Endothelial cell of umbilical vein (primary cell): Measurements from ENCODE around the gene GRIK3. TPM values are rescaled to one million over a fixed set of nuclear protein-coding genes. Genes with fewer than 3 reads are reported as not detected.
"Not testable (repeated sequence)": the region's sequence is repeated elsewhere in the genome, so short reads cannot be mapped to it uniquely, and the experiment has no call there.

Experiments
- BruUV-seq: library from RNA; stranded (reverse); fragments of 400-500 nt; replicated peaks from 2 replicates; lab custom pipeline; 2021; lab: Mats Ljungman, UMichigan
- CTCF ChIA-PET: fragments of 300-600, 350-600 bp; sonication (Branson Sonifier 250); formaldehyde crosslinking; loops from one replicate; lab custom pipeline; 2021; ENCODE audit warnings: antibody characterized with exemption, inconsistent platforms; lab: Charles Lee
- POLR2A ChIA-PET: fragments of 300-600, 350-600 bp; sonication (Branson Sonifier 250); formaldehyde crosslinking; loops from one replicate; lab custom pipeline; 2021; ENCODE audit warnings: antibody characterized with exemption, inconsistent platforms; lab: Charles Lee
- DNase-seq: peaks from one replicate; pipeline ENCODE4 v3.0.0-alpha.2; 2011; ENCODE audit warnings: low read depth, low spot score
- FAIRE-seq: peaks from 2 replicates; lab custom pipeline; 2011; peaks lifted over from hg19 to GRCh38; lab: Jason Lieb, UNC
- H2AFZ ChIP-seq: 2 replicates; pipeline ENCODE4 v1.6.0; 2012; ENCODE audit warnings: low read depth, low read length, control low read depth, inconsistent platforms
- H3K27ac ChIP-seq: 2 replicates; pipeline ENCODE4 v1.5.1; 2011; ENCODE audit warnings: low read depth, mild to moderate bottlenecking, control low read depth, low read length, moderate library complexity; ENCODE audit not compliant: insufficient read depth
- H3K27me3 ChIP-seq, 2 experiments: 2 replicates each; pipeline versions ENCODE4 v1.6.0 to v1.6.1; 2011; ENCODE audit warnings: low read length in 2 of 2, mixed read lengths in 1 of 2; ENCODE audit not compliant: control insufficient read depth in 2 of 2, insufficient read depth in 2 of 2
- H3K36me3 ChIP-seq, 2 experiments: 2 replicates in 1 of 2; 3 replicates in 1 of 2; pipeline ENCODE4 v1.5.1; 2011; ENCODE audit warnings: low read length in 2 of 2, mild to moderate bottlenecking in 1 of 2, moderate library complexity in 1 of 2; ENCODE audit not compliant: control insufficient read depth in 2 of 2, insufficient read depth in 2 of 2; ENCODE audit errors: extremely low read depth in 1 of 2
- H3K4me1 ChIP-seq: 3 replicates; pipeline ENCODE4 v1.5.1; 2011; ENCODE audit warnings: mild to moderate bottlenecking, low read length; ENCODE audit not compliant: control insufficient read depth, insufficient read depth; ENCODE audit errors: extremely low read depth
- H3K4me2 ChIP-seq: 2 replicates; pipeline ENCODE4 v1.6.1; 2011; ENCODE audit warnings: low read length, control low read depth, mixed read lengths; ENCODE audit not compliant: insufficient read depth
- H3K4me3 ChIP-seq, 3 experiments: fragments of 200-600 bp in 1 of 3; sonication (generic), shearing (Covaris generic) in 1 of 3; replicated peaks in 1 of 3; 2 replicates each; pipeline ENCODE4 v1.5.1; 2011 to 2016; ENCODE audit warnings: control low read depth in 3 of 3, low read length in 3 of 3, mild to moderate bottlenecking in 2 of 3, inconsistent platforms in 1 of 3, low read depth in 1 of 3, moderate library complexity in 1 of 3; ENCODE audit not compliant: insufficient read depth in 1 of 3
- H3K79me2 ChIP-seq: 2 replicates; pipeline ENCODE4 v1.6.0; 2012; ENCODE audit warnings: low read length, inconsistent platforms; ENCODE audit not compliant: control insufficient read depth, insufficient read depth
- H3K9ac ChIP-seq: replicated peaks from 2 replicates; pipeline ENCODE3; 2011; ENCODE audit warnings: low read length, control low read depth; ENCODE audit not compliant: insufficient read depth; ENCODE audit errors: extremely low read depth
- H3K9me1 ChIP-seq: replicated peaks from 3 replicates; pipeline ENCODE4 v1.6.0; 2011; ENCODE audit warnings: mild to moderate bottlenecking, low read length; ENCODE audit not compliant: control insufficient read depth, insufficient read depth; ENCODE audit errors: extremely low read depth
- H3K9me3 ChIP-seq: replicated peaks from 2 replicates; pipeline ENCODE4 v1.5.1; 2012; ENCODE audit warnings: low read length, inconsistent platforms; ENCODE audit not compliant: control insufficient read depth, insufficient read depth
- H4K20me1 ChIP-seq: replicated peaks from 2 replicates; pipeline ENCODE3; 2011; ENCODE audit warnings: mild to moderate bottlenecking, low read length; ENCODE audit not compliant: control insufficient read depth, insufficient read depth; ENCODE audit errors: extremely low read depth
- CTCF ChIP-seq, 2 donors: IDR thresholded peaks; 1 replicate in 1 of 2; 2 replicates in 1 of 2; pipeline ENCODE4 v1.5.1; 2011; ENCODE audit warnings: low read length in 2 of 2, mild to moderate bottlenecking in 2 of 2, moderate library complexity in 2 of 2, control low read depth in 1 of 2, inconsistent platforms in 1 of 2, low read depth in 1 of 2; ENCODE audit not compliant: insufficient read depth in 1 of 2; ENCODE audit errors: extremely low read depth in 1 of 2
- EZH2 ChIP-seq: IDR thresholded peaks from 2 replicates; pipeline ENCODE4 v1.6.1; 2012; ENCODE audit warnings: borderline replicate concordance, low read depth, mild to moderate bottlenecking, moderate library complexity, low read length, inconsistent platforms; ENCODE audit not compliant: severe bottlenecking
- FOS ChIP-seq: IDR thresholded peaks from 2 replicates; pipeline ENCODE4 v1.6.1; 2011; ENCODE audit warnings: mild to moderate bottlenecking, low read length, moderate library complexity, borderline replicate concordance; ENCODE audit not compliant: insufficient read depth
- GATA2 ChIP-seq: IDR thresholded peaks from 2 replicates; pipeline ENCODE4 v1.7.0; 2011; ENCODE audit warnings: low read depth, mild to moderate bottlenecking, moderate library complexity, mixed read lengths, low read length; ENCODE audit not compliant: insufficient read length, insufficient read depth
- JUN ChIP-seq: IDR thresholded peaks from 2 replicates; pipeline ENCODE4 v1.6.1; 2011; ENCODE audit warnings: borderline replicate concordance, low read depth; ENCODE audit not compliant: insufficient read length, insufficient read depth
- MAX ChIP-seq: IDR thresholded peaks from 2 replicates; pipeline ENCODE4 v1.6.1; 2011; ENCODE audit not compliant: insufficient read depth, insufficient read length
- MYC ChIP-seq: IDR thresholded peaks from one replicate; pipeline ENCODE4 v1.6.1; 2011; ENCODE audit warnings: mild to moderate bottlenecking, low read depth, low read length
- POLR2A ChIP-seq: IDR thresholded peaks from 2 replicates; pipeline ENCODE4 v1.6.1; 2012; ENCODE audit warnings: low read depth, mild to moderate bottlenecking, control low read depth, low read length
- POLR2AphosphoS5 ChIP-seq: IDR thresholded peaks from 2 replicates; pipeline ENCODE4 v1.6.1; 2012; ENCODE audit warnings: low read depth, mild to moderate bottlenecking, control low read depth, low read length, moderate library complexity; ENCODE audit not compliant: insufficient read depth
- dilution Hi-C: fragments of 300-500 bp; cut with MboI; formaldehyde crosslinking; loops from one replicate; pipeline ENCODE4 v1.15.0; 2019; ENCODE audit warnings: low sequenced_read_pairs; ENCODE audit not compliant: extremely low pct_ligation_motif_present
- intact Hi-C: fragments of 100-400 bp; cut with micrococcal nuclease; formaldehyde crosslinking; loops from one replicate; pipeline ENCODE4 v1.10.0; 2022
- polyA plus RNA-seq, 4 experiments: library from polyadenylated mRNA; depleted of rRNA in 3 of 4; stranded (reverse) in 3 of 4; unstranded in 1 of 4; fragments of >200 nt; gene quantifications; 2 replicates each; pipeline versions ENCODE4 v1.2.1 to v1.2.3, GENCODE V29; 2011 to 2012; ENCODE audit warnings: missing spikeins in 1 of 4
- total RNA-seq: library from RNA; stranded (reverse); gene quantifications from 2 replicates; pipeline ENCODE4 v1.2.3, GENCODE V29; 2021

The GRIK3 gene
- total and polyA plus RNA-seq, 2 donors (not counting 3 experiments of a cell fraction or from before 2014, with no cell fraction given) = not detected

GRCh38 chr1:37084013-37084412 lies 49.7 kb upstream of the GRIK3 start:
- no peaks in the 10 kb centered on the region for H3K79me2 ChIP-seq

DNA sequence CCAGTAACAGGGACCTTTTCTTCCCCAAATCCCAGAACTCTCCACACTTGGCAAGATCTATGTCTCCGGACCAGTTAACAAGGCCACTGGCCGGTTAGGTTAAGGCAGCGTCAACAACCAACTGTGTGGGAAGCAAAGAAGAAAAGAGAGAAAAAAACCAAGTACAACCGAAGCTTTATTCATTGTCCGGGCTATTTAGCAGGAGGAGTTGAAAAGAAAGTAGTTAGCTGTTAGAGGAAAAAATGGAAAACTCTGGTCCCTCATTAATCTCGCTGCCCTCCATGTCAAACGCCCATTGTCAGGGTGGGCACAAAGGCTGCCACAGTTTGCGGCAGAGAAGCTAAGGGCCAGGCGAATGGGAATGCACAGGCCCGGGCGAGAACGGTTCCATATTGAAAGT lies 49.3 kb upstream of the GRIK3 start:
- no peak for FAIRE-seq
- Histone ChIP-seq H3K27me3 (no peaks in the 10 kb centered on the region), H3K4me3 (no peak overlapping the region), H3K79me2 (no peaks in the 10 kb centered on the region), H3K4me2 (no peak overlapping the region), H3K4me1 (no peaks in the 10 kb centered on the region), H4K20me1 (no peaks in the 10 kb centered on the region), H3K27ac (no peak overlapping the region), H2AFZ (no peak overlapping the region), H3K9ac (no peak overlapping the region), H3K9me1 (no peaks in the 10 kb centered on the region), H3K9me3 (no peaks in the 10 kb centered on the region), H3K36me3 (no peaks in the 10 kb centered on the region)
- intact Hi-C loops = no loop called here
- no TSS peak for BruUV-seq
- no peak for DNase-seq
- TF ChIP-seq MAX (no peak), FOS (no peak), MYC (no peak), GATA2 (no peak), POLR2A (no peak), JUN (no peak), CTCF (IDR thresholded peaks at IDR 0.05; ENCODE audit: extremely low read depth in 1 of 2, insufficient read depth in 1 of 2, low read depth in 1 of 2, low read length in 2 of 2) (no peak), EZH2 (no peak), POLR2AphosphoS5 (no peak)
- ChIA-PET POLR2A (no interaction called here), CTCF (no interaction called here)
- dilution Hi-C loops = no loop called here

More at GRCh38 chr1:37084013-37084412, 49.7 kb upstream of the GRIK3 start:
- intact Hi-C loops = no loop called here
- no peaks in the 10 kb centered on the region for H3K9me3 ChIP-seq
- H3K27ac ChIP-seq = no peak overlapping the region
- DNase-seq (no peak), FAIRE-seq (no peak)
- no TSS peak for BruUV-seq
- no peaks in the 10 kb centered on the region for H3K27me3 ChIP-seq
- H3K4me2 ChIP-seq = no peak overlapping the region
- no peaks in the 10 kb centered on the region for H4K20me1 ChIP-seq
- no peaks in the 10 kb centered on the region for H3K9me1 ChIP-seq
- H3K4me1 ChIP-seq = no peaks in the 10 kb centered on the region
- no peak overlapping the region for H3K9ac ChIP-seq
- H3K4me3 ChIP-seq = no peak overlapping the region
- TF ChIP-seq MYC = no peak
- no peak for TF ChIP-seq EZH2
- no peak for TF ChIP-seq POLR2A
- no peak overlapping the region for H2AFZ ChIP-seq
- dilution Hi-C loops = no loop called here
- H3K36me3 ChIP-seq = no peaks in the 10 kb centered on the region
- ChIA-PET CTCF (no interaction called here), POLR2A (no interaction called here)

GRCh38 chr1:37080296-37080986 lies 46.1 kb upstream of the GRIK3 start:
- FAIRE-seq, H3K36me3 ChIP-seq, H3K27ac ChIP-seq, H3K27me3 ChIP-seq, BruUV-seq, H3K9ac ChIP-seq, H2AFZ ChIP-seq, H3K4me1 ChIP-seq, H3K79me2 ChIP-seq, H3K4me2 ChIP-seq, CTCF ChIA-PET, H3K9me1 ChIP-seq, POLR2A ChIA-PET, H3K4me3 ChIP-seq, intact Hi-C loops, H4K20me1 ChIP-seq, DNase-seq, H3K9me3 ChIP-seq, dilution Hi-C loops: not testable (repeated sequence)
